SHP77 treated with DMSO at 0.1 percent for 48 hours (cell line): Measurements from ENCODE around the gene RHBDL1.
"Not testable (repeated sequence)": the region's sequence is repeated elsewhere in the genome, so short reads cannot be mapped to it uniquely, and the experiment has no call there.

ENCODE experiments used
- DNase-seq: peaks from one replicate; lab custom pipeline; 2025; lab: John Stamatoyannopoulos, UW

The RHBDL1 gene

GRCh38 chr16:706189-707061 lies 31.0 kb downstream of the RHBDL1 start:
- no peak for DNase-seq

- DNase-seq: no peak
These were observed 31.6 kb downstream of the RHBDL1 start for GRCh38 chr16:707062-707538.

GRCh38 chr16:708019-708418 lies 32.5 kb downstream of the RHBDL1 start:
- DNase-seq: no peak

- DNase-seq: no peak
These were observed 33.5 kb downstream of the RHBDL1 start for GRCh38 chr16:708959-709358.

- peak; percentile 73 for DNase-seq
These were observed 34.4 kb downstream of the RHBDL1 start for GRCh38 chr16:709566-710499.

- no peak for DNase-seq
These were observed 35.1 kb downstream of the RHBDL1 start for GRCh38 chr16:710500-711075.

- DNase-seq: no peak
These were observed 35.6 kb downstream of the RHBDL1 start for GRCh38 chr16:711084-711483.

- DNase-seq: peak; percentile 27
These were observed 36.3 kb downstream of the RHBDL1 start for GRCh38 chr16:711548-712320.

- not testable (repeated sequence) for DNase-seq
These were observed 37.3 kb downstream of the RHBDL1 start for GRCh38 chr16:712740-713250.

GRCh38 chr16:714079-714478 lies 38.6 kb downstream of the RHBDL1 start:
- DNase-seq: no peak

- peak; percentile 49 for DNase-seq
These were observed 39.3 kb downstream of the RHBDL1 start, which contains the start of gene METRN for GRCh38 chr16:714558-715476. METRN (plus strand) TSS chr16:715118; CDS start chr16:715290, 172 bp downstream.

- no peak for DNase-seq
These were observed 40.2 kb downstream of the RHBDL1 start for GRCh38 chr16:715477-716199.

GRCh38 chr16:716200-716568 lies 40.7 kb downstream of the RHBDL1 start:
- no peak for DNase-seq

- DNase-seq: no peak
These were observed 41.4 kb downstream of the RHBDL1 start for GRCh38 chr16:716768-717325.

GRCh38 chr16:717450-718245 lies 42.2 kb downstream of the RHBDL1 start:
- no peak for DNase-seq

- no peak for DNase-seq
These were observed 42.9 kb downstream of the RHBDL1 start for GRCh38 chr16:718389-718788.

GRCh38 chr16:718922-719321 lies 43.5 kb downstream of the RHBDL1 start:
- DNase-seq: no peak

GRCh38 chr16:719815-720446 lies 44.5 kb downstream of the RHBDL1 start:
- no peak for DNase-seq
